Inflammatory macrophage treated with lipopolysaccharide for 4 hours (primary cell): ENCODE data around the gene CAMSAP2.
A peak's percentile ranks its signal among the peaks of the same experiment; 100 is the strongest.

Source experiments
- DNase-seq: peaks from one replicate; pipeline ENCODE4 v3.0.0-alpha.2; 2020

Gene CAMSAP2

DNA sequence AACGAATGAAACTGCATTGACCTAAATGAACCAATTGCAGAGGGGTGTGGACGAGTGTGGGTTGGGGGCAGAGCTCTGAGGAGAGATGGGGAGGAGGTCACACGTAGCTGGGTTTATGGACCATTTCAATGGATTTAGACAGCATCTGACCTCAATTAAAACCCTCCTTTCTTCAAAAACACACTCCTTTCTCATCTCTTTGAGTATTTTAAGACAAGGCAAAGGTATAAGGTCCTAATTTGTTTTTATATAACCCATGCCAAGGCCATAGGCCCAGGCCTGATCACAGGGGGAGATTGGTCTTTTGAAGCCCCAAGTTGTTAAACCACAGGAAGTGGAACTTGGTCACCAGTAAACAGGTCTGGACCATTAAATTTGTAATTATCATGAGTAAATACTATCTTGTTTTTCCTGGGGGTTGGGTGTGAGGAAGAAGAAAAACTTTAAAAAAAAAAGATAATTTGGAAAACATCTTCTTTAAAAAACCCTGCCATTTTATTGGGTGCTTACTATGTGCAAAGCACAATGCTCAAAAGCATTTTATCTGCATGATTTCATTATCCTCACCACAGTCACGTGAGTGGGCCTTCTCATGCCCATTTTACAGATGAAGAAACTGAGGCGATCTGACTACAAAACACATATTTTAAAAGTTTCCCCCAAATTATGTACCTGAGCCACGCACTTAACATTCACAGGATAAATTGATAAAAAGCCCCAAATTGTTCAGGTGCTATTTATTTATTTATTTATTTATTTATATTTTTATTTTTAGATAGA is 147.1 kb downstream of the CAMSAP2 start:
- DNase-seq: no peak

DNA sequence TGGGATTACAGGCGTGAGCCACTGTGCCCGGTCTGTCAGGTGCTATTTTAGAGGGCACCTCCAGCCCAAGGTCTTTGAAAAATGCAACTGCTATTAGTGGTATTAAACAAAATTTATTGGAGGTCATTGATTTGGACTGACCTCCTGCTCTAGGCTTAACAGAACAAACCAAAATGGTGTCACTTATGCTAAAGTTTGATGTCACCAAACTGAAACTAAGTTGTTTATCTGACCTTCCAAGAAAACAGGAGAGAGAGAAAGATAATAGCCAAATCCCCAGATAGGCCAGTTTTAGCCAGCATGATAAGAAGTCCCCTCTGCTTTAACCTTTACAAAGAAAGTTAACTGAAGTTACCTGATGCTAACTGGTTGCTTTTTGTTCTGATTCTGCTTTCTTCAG is 147.9 kb downstream of the CAMSAP2 start:
- DNase-seq: no peak

DNA sequence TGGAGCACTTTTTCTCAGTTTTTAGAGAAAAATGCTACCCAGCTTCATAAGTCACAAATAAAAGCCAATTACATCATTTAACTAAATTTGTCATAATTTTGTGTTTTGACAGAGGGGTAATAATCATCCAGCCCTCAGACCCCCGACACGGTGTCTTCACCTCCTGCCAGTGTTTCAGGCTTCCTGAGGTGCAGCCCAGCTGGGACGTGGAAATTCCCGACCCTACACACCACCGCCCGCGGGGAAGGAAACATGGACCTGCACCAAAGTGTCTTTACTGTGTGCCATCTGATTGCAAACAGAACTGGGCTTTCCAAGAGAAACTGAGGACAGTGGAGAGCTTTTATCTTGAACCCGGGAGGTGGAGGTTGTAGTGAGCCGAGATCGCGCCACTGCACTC is 148.3 kb downstream of the CAMSAP2 start:
- DNase-seq: no peak

DNA sequence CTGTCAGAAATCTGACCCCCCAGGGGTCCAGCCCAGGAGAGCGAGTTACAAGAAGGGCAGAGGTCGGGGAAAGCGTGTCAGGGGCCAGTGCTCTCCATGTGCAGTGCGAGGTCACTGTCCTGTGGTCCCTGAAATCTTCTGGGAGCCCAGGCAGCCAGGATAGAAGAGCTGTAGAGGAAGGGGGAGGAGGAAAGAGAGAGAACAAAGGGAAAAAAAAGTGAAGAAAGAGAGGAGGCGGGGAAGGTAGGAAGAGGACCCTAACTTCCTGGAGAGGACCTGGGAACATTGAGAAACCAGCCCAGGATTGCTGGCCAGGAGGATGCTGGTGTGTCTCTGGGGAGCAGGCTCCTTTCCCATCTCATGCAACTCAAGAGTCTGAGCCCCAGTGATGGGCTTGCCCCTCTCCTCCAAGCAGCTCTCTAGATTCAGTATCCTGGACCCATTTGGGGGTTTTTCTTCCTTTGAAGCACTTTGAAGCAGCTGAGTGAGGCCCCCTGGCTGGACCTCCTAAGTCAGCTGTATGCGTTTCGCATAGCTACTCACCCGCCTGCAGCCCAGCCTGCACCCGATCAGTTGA is 149.2 kb downstream of the CAMSAP2 start:
- no peak for DNase-seq

DNA sequence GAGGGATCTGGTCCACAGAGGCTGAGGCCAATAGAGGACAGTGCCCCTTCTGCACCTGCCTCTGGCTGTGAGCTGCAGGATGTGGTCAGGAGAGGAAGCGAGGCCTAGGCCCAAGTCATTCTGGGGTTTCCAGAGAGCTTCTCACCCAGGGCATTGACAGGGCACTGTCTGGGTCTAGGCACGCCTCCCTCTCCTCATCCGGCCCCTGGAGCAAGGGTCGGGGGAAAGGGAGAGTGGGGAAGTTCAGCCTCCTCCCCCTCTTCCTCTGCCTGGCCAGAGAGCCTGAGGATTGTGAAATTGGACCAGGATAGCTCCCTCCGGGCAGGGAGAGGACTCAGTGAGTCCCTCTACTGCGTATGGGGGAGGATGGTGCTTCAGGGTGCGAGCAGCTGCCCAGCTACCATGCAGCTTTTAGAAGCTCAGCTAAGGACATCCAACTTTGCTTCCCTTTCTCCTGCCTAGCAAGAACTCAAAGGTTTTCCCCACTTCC is 149.7 kb downstream of the CAMSAP2 start:
- DNase-seq: peak; percentile 85

DNA sequence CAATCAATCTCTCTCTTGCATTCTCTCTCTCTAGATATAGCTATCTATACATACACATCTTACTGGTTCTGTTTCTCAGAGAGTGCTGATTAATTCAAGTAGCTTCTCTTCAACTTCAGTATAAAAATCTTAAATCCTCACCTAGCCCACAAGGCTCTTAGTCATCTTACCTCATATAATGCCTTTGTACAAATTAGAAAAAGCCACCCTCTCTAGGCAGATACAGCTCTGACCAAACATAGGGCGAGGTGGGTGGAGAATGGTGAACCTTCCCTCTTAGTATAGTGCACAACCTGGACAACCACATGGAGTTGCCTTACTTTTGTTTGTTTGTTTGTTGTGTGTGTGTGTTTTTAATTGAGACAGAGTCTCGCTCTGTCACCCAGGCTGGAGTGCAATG is 150.9 kb downstream of the CAMSAP2 start:
- DNase-seq: no peak

DNA sequence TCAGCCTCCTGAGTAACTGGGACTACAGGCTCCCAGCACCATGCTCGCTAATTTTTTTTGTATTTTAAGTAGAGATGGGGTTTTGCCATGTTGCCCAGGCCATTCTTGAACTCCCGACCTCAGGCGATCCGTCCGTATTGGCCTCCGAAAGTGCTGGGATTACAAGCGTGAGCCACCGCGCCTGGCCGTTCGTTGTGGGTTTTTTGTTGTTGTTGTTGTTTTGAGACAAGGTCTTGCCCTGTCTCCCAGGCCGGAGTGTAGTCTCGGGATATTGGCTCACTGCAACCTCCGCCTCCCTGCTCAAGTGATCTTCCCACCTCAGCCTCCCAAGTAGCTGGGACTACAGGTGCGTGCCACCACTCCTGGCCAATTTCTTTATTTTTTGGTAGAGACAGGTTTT is 151.3 kb downstream of the CAMSAP2 start:
- DNase-seq: no peak

DNA sequence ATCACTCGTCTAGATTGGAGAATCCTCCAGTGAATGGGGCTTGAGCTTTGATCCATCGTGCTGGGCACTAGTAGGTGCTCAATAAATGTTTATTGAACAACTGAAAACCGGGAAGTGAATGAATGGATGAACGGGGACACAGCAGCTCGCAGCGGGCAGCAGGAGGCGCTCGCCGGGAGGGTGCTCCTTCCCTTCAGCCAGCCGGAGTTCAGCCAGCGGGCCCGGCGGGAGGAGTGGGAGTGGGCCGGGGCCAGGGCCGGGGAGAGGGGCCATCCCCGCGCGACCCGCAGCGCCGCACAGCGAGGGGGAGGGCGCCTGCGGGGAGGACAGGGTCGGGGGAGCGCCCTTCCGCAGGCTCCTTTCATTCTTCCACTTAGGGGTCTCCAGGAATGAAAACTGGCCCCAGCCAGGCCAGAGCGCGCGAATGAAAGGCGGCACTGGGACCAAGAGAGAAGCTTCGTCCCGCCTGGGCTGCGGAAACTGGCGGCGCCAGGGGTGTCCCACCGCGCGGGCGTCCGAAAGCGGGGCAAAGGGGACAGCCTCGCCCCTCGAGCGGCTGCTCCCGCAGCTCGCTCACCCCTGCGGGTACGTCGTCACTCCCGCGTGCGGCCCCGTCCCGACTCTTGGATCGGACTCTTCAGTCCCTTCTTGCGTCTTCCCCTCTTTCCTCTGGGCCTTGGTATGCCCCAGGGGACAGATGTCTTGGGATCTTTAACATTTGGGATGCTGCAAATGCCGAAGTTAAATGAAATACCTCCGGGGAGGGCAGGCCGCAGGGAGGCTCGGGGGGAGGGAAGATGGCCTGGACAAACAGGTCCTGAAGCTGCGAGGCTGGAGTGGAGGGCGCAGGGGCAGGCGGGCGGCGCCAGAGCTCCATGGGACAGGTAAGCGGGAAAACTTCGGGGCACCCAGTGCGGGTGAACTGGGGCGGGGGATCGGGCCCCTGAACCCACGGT is 152.4 kb downstream of the CAMSAP2 start:
- peak; percentile 27 for DNase-seq

DNA sequence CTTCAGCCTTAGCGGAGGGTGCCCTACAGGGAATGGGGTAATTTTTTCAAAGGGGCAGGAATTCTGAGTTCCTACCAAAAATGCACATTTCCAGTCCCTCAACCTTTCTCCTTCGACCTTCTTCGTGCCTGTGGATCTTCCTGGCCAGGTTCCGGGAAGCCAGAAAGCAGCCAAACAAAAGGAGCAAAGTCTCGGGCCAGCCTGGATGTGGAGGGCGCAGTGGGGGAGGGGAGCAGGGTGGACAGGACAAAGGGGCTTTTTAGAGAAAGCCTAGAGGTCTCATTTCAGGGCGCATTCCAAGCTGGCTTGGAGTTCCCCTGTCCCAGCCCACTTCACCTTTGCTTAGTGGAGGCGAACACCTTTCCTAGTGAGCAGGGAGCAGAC is 153.1 kb downstream of the CAMSAP2 start:
- no peak for DNase-seq

DNA sequence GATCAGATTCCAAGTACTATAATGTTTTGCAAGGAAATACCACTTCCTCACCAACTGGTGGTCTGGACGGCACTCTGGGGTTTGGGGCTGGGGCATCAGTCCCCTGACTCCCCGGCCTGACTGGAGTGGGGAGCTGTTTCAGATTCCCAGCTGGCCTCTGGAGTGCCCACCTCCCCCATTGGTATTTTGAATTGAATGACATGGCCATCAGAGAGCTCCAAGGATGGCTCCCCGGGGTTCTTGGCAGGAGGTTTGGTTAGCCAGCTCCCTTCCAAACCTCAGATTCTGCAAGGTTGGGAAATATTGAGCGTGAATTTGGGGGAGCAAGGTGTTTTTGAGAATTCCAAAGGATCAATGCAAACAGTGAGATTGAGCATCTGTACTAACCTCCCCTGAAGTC is 153.9 kb downstream of the CAMSAP2 start:
- DNase-seq: no peak

DNA sequence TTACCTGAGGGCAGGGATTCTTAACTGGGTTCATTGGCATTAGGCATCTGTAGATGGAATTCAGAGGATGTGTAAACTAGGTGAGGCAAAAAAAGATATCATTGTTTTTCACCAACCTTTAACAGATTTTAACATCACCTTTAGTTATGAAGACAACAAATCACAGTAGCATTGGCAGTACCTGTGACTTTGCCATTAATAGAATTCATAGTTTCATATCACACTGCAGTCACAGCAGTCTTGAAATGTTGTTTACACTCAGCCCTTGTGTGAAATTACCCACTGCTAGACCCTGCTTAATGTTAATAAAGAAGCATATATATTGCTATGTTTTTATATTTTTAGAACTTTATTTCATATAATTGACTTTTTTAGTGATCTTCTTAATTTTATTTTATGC is 154.3 kb downstream of the CAMSAP2 start:
- DNase-seq: no peak

DNA sequence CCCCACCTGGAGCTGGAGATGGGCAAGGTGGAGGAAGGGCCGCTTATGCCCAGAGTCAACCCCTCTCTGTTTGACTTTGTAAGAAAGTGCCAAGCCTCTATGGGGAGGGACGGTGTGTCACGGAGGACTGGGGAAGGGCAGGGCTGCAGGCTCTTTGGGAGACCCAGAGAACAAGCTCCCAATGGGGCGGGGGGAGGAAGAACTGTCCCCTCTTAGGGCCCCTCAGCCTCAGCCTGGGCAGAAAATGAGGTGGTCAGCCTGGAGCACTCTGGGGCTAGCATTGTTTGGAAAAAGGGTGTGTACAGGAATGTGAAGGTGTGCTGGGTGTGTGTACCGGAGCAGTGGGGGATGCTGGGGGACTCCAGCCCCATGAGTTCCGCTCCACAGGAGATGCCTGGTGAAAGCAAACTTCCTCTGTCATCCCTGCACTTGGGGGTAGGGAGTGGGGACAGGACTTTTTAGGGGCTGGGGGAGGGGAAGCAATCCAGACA is 154.8 kb downstream of the CAMSAP2 start:
- no peak for DNase-seq

DNA sequence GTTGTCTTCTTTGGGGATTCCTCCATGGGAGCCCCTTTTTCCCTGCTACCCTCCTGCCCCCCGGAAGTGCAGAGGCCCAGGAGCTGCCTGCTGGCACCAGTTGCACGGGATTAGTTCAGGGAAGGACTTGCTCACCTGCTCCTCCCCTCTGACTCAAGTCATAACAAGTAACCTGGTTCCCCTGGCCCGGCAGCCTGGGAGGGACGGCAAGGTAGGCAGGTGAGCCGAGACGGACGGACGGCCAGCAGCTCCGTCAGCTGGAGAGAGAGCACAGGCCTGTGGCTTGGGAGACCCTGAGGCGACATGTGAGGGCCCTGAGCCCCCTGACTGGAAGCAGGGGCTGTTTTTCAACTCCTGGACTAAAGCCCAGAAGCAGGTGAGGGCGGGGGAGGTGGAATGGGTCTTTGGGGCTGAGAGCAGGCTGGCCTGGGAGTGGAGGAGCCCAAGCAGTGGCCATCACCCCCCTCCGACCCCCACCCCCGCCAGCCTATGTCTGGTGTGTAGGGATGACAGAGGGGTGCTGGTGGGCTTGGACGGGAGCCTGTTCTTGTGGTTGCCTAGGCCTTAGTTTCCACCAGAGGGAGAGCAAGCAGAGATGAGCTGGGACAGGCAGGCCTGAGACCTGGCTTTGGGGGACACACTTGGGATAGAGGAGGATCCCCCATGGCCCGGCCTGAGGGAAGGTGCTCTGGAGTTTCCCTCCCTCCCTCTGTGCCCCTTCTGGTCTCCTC is 156.2 kb downstream of the CAMSAP2 start, which contains the start of gene INAVA:
Gene INAVA (plus strand): TSS at position 189 of the 731 bp plus-strand sequence. CDS start 3,501 bp downstream, outside the sequence.
- DNase-seq: no peak

DNA sequence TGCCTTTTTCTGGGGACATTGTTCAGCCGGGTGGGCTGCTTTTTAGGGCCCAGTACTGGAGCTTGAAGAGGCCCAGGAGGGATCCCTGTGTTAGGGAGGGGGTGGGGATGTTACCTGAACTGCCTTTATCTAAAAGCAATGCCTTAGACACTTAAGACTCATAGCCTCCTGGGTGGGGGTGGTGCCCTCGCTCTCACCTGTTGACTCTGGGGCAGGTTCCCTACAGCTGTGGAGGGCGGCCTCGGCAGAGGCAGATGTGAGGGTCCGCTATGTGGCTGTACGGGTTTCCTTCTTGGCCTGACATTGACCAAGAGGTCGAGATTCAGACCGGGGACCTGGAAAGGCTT is 156.7 kb downstream of the CAMSAP2 start:
- no peak for DNase-seq

DNA sequence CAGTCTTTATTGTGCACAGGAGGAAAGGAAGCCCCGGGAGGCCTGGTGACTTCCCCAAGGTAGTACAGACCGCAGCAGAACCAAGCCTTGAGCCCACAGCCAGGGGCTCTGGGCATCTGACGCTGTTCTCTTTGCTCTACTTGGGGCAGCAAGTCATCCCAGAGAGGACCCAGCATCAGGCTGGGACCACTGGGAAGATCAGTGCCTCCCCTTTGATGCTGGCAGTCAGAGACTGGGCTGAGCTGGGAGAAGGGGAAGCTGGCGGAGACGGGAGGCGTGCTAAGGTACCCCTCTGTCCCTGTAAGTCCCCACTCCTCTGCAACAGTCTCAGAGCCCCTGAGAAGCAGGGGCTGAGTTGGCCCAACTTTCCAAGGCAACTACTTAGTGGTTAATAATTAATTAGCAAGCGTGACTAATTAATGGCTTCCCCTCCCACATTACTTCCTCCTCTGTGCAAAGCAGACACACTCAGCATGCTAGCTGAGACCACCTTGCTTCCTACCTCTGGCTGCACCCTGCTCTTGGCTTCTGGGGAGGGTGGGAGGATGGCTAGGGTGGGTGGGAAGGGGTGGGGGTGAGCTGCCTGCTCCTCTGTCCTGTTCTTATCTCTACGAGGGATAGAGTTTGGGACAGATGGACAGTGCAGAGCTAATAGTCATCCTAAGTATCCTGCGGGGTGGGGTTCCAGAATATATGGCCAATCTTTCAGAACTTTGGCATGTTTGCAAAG is 157.3 kb downstream of the CAMSAP2 start:
- no peak for DNase-seq

DNA sequence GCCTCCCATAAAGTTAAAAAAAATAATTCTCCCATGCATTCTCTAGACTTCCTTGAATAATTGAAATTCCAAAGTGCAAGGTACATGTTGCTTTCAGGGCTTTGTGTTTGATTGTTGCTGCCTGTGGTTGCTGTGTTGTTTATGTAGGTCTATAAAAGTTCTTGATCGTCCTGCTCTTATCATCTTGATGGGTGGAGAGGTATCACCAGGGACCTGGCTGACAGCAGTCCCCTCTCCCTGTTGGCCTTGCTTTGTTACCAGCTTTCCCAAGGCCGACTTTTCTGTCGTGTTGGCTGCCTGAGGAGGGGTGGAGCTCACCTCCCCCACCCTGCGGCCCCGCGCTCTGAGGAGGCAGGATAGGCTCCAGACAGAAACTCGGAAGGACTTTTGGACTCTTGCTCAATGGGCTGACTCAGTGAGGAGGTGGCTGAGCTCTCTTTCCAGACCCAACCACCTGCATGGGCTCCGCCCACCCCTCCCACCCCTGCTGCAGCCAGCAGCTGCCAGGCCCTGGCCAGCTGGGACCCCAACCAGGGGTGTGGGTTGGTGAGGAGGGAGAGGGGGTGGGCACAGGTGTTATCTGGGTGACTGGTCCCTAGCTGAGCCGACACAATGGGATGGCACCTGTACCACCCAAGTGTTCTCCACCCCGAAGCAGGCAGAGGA is 158.0 kb downstream of the CAMSAP2 start:
- peak; percentile 36 for DNase-seq

DNA sequence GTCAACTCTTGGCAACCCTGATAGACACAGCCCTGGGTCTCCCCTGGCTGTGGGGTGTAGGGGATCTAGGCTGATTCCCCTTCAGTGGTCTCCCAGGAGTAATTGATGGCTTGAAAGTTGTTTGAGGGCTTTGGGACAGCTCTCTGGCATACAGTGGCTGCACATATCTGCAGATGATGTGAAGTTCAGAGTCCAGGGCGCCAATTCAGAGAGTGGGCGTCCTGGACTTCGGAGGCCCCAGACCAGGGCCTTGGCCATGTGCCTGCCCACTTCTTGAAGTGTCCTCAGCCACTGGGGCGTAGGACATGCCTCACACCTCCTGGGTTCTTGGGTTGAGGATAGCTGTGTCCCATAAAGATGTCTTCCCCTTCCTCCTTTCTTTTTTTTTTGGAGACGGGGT is 158.6 kb downstream of the CAMSAP2 start:
- no peak for DNase-seq

DNA sequence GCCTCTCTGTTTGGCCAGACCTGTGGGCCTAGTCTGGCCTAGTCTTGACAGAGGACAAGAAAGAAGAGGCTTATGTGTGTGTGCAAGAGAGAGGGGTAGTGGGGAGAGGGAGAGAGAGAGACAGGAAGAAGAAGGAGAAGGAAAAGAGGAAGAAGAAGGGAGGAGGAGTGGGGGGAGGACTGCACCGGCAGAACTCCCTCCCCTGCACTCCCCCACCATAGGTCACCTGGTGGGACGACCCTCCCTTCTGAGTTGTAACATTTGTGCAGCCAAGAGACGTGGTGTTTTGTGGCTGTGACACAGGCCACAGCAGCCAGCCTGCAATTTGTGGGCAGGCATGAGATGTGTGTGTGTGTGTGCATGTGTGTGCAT is 160.3 kb downstream of the CAMSAP2 start:
- no peak for DNase-seq

DNA sequence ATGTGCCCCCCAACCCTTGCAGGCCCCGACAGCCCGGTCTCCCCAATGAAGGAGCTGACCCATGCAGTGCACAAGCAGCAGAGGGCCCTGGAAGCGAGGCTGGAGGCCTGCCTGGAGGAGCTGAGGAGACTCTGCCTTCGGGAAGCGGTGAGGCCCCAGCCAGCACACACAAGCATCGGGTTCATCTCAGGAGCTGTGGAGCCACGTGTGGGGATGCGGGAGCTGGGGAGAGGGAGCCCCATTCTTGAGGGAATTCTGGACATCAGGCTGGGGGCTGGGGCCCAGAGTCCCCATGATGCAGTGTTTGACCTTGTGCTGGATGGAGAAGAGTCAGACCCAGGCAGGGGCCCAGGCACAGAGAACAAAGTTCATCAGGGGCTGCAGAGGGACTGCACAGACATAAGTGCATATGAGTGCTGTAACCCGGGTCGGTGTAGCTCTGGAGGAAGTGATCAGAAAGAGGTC is 160.8 kb downstream of the CAMSAP2 start:
- DNase-seq: no peak

DNA sequence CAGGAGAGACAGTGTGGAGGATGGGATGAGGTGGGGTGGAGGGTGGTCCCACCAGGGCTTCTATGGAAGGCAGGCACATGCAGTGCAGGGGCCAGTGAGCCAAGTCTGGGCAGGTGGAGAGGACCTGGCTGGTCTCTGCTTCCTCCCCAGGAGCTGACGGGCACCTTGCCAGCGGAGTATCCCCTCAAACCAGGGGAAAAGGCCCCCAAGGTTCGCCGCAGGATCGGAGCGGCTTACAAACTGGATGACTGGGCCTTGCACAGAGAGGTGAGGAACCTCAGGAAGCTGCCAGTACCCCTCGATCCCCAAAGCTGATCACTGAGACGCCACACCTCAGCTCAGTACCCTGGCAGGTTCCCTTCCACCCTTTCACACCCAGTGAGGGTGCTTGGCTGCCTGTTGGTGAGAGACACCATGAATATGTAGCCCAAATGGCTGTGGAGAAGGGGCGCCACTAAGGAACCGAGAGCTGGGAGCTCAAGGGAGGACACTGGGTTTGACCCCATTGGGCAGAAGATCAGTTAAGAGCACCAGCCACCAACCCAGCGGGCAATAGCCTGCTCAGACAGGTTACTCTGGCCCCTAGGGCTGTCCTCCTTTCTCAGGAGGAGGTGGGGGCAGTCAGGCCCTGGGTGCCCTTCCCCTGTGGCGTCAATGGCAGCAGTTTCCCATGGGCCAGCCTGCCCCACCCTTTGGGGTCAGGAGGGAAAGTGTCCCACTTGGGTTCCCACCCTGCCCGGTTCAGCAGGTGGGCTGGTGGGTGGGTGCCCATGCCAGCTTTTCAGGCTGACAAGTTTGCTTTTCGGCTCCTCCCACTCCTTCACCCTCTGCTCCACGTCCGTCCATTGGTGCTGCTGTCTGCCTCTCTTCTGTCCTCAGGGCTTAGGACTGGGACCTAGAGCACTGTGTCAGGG is 161.5 kb downstream of the CAMSAP2 start:
- DNase-seq: no peak
